GM23338 (cell line): ENCODE data around the gene MAMSTR. TPM values are rescaled to one million over a fixed set of nuclear protein-coding genes. Genes with fewer than 3 reads are reported as not detected.
A peak's percentile ranks its signal among the peaks of the same experiment; 100 is the strongest.

Source experiments
- ATAC-seq: fragments of 200-7000 bp; cut with Tn5 transposase; 3 replicates; pipeline ENCODE4 v1.9.1; 2020
- DNase-seq: peaks from one replicate; pipeline ENCODE4 v3.0.0-alpha.2; 2015; ENCODE audit warnings: low spot score
- H2AFZ ChIP-seq: fragments of 200-600 bp; sonication (generic); 2 replicates; pipeline ENCODE4 v1.8.0; 2016; ENCODE audit warnings: antibody characterized with exemption, mild to moderate bottlenecking, moderate library complexity
- H3F3A ChIP-seq: fragments of 200-600 bp; sonication (generic); replicated peaks from 2 replicates; pipeline ENCODE4 v1.8.0; 2017; ENCODE audit warnings: antibody characterized with exemption, mixed run types, low read depth
- H3K27ac ChIP-seq: fragments of 200-600 bp; sonication (generic); 2 replicates; pipeline ENCODE4 v1.6.1; 2016; ENCODE audit warnings: low read depth
- H3K27me3 ChIP-seq: fragments of 200-600 bp; sonication (generic); 2 replicates; pipeline ENCODE4 v1.8.0; 2016; ENCODE audit warnings: mild to moderate bottlenecking, mixed run types, moderate library complexity; ENCODE audit not compliant: insufficient read depth
- H3K36me3 ChIP-seq: fragments of 200-600 bp; sonication (generic); 2 replicates; pipeline ENCODE4 v1.8.0; 2016; ENCODE audit warnings: mild to moderate bottlenecking; ENCODE audit not compliant: insufficient read depth
- H3K4me1 ChIP-seq: fragments of 200-600 bp; sonication (generic); 2 replicates; pipeline ENCODE4 v1.8.0; 2016; ENCODE audit warnings: mild to moderate bottlenecking, moderate library complexity; ENCODE audit not compliant: insufficient read depth
- H3K4me2 ChIP-seq: fragments of 200-600 bp; sonication (generic); 2 replicates; pipeline ENCODE4 v1.7.1; 2017; ENCODE audit warnings: mixed run types
- H3K4me3 ChIP-seq: fragments of 200-600 bp; sonication (generic); 2 replicates; pipeline ENCODE4 v1.6.1; 2016; ENCODE audit warnings: mixed run types
- H3K79me2 ChIP-seq: fragments of 200-600 bp; sonication (generic); replicated peaks from 2 replicates; pipeline ENCODE4 v1.8.0; 2017; ENCODE audit warnings: mild to moderate bottlenecking; ENCODE audit not compliant: insufficient read depth
- H3K9me2 ChIP-seq: fragments of 200-600 bp; sonication (generic); 2 replicates; pipeline ENCODE4 v1.8.0; 2017; ENCODE audit not compliant: insufficient read depth
- H4K20me1 ChIP-seq: fragments of 200-600 bp; sonication (generic); replicated peaks from 2 replicates; pipeline ENCODE4 v1.8.0; 2017; ENCODE audit warnings: mild to moderate bottlenecking; ENCODE audit not compliant: insufficient read depth
- H3K27ac Mint-ChIP-seq: 2 replicates; pipeline ENCODE4 v1.8.0; 2020; ENCODE audit warnings: inconsistent platforms, mild to moderate bottlenecking, moderate library complexity, mixed read lengths
- H3K27me3 Mint-ChIP-seq: 3 replicates; pipeline ENCODE4 v1.8.0; 2022; ENCODE audit warnings: low read depth, mild to moderate bottlenecking, moderate library complexity, mixed read lengths, inconsistent platforms; ENCODE audit not compliant: insufficient read depth, poor library complexity
- H3K36me3 Mint-ChIP-seq: 3 replicates; pipeline ENCODE4 v1.8.0; 2021; ENCODE audit warnings: low read depth, mild to moderate bottlenecking, inconsistent platforms, moderate library complexity, mixed read lengths
- H3K4me1 Mint-ChIP-seq: 3 replicates; pipeline ENCODE4 v1.8.0; 2020; ENCODE audit warnings: mild to moderate bottlenecking, inconsistent platforms, mixed read lengths
- H3K4me3 Mint-ChIP-seq: 3 replicates; pipeline ENCODE4 v1.8.0; 2021; ENCODE audit warnings: moderate library complexity, mild to moderate bottlenecking, inconsistent platforms, mixed read lengths
- H3K9me3 Mint-ChIP-seq: 3 replicates; pipeline ENCODE4 v1.8.0; 2020; ENCODE audit warnings: moderate library complexity, mild to moderate bottlenecking, inconsistent platforms, mixed read lengths
- EZH2 ChIP-seq: fragments of 200-600 bp; sonication (generic); IDR thresholded peaks from one replicate; pipeline ENCODE4 v1.8.0; 2017; ENCODE audit warnings: antibody characterized with exemption, mild to moderate bottlenecking, low read depth; ENCODE audit not compliant: unreplicated experiment
- EZH2phosphoT487 ChIP-seq: fragments of 200-600 bp; sonication (generic); IDR thresholded peaks from one replicate; pipeline ENCODE4 v1.8.1; 2018; ENCODE audit warnings: antibody characterized with exemption; ENCODE audit not compliant: unreplicated experiment
- JUNB ChIP-seq: IDR thresholded peaks from one replicate; pipeline ENCODE4 v1.6.1; 2016; ENCODE audit warnings: antibody characterized with exemption; ENCODE audit not compliant: unreplicated experiment
- NANOG ChIP-seq: IDR thresholded peaks from 2 replicates; pipeline ENCODE4 v1.6.1; 2016; ENCODE audit warnings: antibody characterized with exemption, borderline replicate concordance
- POLR2AphosphoS5 ChIP-seq: IDR thresholded peaks from 2 replicates; pipeline ENCODE4 v1.6.1; 2016; ENCODE audit warnings: antibody characterized with exemption, low read depth
- ZNF114 ChIP-seq: fragments of 250-450 bp; sonication (Bioruptor Pico); IDR thresholded peaks from 2 replicates; pipeline ENCODE4 v1.5.0; 2020; ENCODE audit warnings: mild to moderate bottlenecking, moderate library complexity
- polyA plus RNA-seq: library from polyadenylated mRNA; unstranded; fragments of >200 nt; fragmentation: Nextera tagmentation; extraction: Ambion mirVana; gene quantifications from 2 replicates; pipeline ENCODE4 v1.2.1, GENCODE V29; 2016
- total RNA-seq: library from RNA; depleted of rRNA; stranded (reverse); fragments of >200 nt; shearing (Covaris generic); gene quantifications from 2 replicates; pipeline ENCODE4 v1.2.3, GENCODE V29; 2014
- TF ChIP-seq, protein P1 (sequence below), 2 experiments: fragments of 200-600 bp in 1 of 2; sonication (generic) in 1 of 2; conservative IDR thresholded peaks; 2 replicates each; pipeline versions ENCODE4 v1.5.1 to v1.6.1; 2016 to 2017; ENCODE audit warnings: antibody characterized with exemption in 2 of 2, low read depth in 2 of 2, mild to moderate bottlenecking in 2 of 2, moderate library complexity in 1 of 2

The MAMSTR gene
- total and polyA plus RNA-seq, 2 experiments from 2014 or later = 1.9 to 2.0 TPM

DNA sequence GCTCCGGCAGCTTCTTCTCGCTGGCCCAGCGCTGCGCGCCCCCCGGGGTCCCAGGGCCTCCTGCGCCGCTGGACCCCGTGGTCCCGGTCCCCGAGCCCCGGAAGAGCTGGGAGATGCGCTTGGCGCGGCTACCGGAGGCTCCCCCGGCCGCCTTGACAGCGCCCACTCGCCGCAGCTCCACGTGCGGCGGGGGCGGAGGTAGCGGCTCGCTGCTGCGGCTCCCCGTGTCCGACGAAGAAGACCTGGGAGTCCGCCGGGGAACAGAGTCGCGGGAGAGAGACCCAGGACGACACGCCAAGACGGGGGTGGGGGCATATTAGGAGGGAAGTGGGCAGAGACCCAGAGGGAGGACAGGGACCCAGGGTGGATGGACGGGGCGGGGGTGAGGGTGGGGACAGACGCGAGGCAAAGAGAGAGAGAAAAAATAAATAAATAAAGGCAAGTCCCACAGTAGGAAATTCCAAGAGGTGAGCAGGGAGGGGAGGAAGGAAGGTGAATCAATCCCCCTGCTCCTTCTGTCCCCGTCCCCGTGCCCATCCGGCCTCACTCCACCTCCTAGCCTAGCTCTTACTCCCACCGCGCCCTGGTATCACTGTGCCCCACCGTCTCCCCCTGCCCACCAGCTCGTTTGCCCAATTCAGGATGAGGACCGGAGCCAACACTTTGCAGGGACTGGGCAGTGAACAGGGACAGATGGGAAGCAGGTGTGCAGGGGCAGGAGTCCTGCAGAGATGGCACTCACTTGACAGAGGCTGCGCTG is 20.1 kb upstream of the MAMSTR start:
- TF ChIP-seq EZH2 (peak; percentile 49), JUNB (no peak)
- Mint-ChIP-seq H3K27me3 (peaks cover 40% of the 10 kb centered on the region), H3K4me3 (peak overlapping the region; percentile 62), H3K36me3 (peaks cover 4% of the 10 kb centered on the region), H3K4me1 (peaks cover 33% of the 10 kb centered on the region), H3K9me3 (peaks cover 5% of the 10 kb centered on the region; the same call in 2 of the 3 replicates), H3K27ac (no peak overlapping the region)
- DNase-seq (no peak), ATAC-seq (no peak)
- no peaks in the 10 kb centered on the region for H4K20me1 ChIP-seq
- peak overlapping the region; percentile 78; the same call in 1 of the 2 replicates for H2AFZ ChIP-seq
- no peak overlapping the region for H3K27ac ChIP-seq
- no peaks in the 10 kb centered on the region for H3K79me2 ChIP-seq
- H3K4me3 ChIP-seq = peak overlapping the region; percentile 68
- peaks cover 26% of the 10 kb centered on the region for H3F3A ChIP-seq
- peak overlapping the region; percentile 90 for H3K4me2 ChIP-seq
- H3K4me1 ChIP-seq = peaks cover 31% of the 10 kb centered on the region
- H3K9me2 ChIP-seq = peaks cover under 1% of the 10 kb centered on the region; the same call in 1 of the 2 replicates
- no peaks in the 10 kb centered on the region for H3K36me3 ChIP-seq
- peaks cover 21% of the 10 kb centered on the region for H3K27me3 ChIP-seq

DNA sequence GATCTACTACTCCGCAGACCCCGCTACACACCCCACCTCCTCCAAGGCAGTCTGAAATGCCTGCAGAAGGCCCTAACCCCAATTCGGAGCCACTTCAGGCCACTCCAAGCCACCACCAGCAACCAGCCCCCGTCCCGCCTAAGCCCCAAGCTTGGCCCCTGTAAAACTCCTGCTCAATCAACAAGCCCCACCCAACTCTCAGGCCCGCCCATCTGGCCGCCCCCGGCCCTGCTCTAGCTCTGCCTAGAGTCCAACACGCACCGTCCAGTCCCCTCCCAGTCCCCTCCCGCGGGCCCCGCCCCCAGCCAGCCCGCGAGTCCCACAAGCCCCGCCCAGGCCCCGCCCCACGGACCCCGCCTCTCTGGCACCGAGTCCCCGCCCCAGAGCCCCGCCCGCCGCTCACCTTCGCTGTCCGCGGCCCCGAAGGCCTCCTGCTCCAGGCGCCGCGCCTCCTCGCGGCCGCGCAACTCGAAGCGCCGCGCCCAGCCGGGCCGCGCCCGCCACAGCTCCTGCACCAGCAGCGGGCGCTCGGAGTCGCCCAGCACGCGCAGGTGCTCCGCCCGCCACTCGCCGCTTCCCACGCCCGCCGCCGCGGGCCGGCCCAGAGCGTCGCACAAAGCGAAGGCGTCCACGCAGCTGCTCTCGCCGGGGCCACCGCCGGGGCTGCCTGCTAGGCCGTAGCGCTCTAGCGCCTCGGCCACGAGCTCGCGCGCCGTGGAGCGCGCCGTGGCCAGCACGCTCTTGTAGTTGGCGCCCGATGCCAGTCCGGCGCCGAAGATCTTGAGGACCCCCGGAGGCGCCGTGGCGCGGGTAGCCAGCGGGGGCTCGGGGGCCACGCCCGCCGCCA is 19.3 kb upstream of the MAMSTR start:
- H3K4me1 Mint-ChIP-seq = peaks cover 33% of the 10 kb centered on the region
- H3K27me3 ChIP-seq = peaks cover 21% of the 10 kb centered on the region
- H3K4me2 ChIP-seq = peak overlapping the region; percentile 90
- H3F3A ChIP-seq = peaks cover 26% of the 10 kb centered on the region
- peak; percentile 97 for DNase-seq
- H3K27me3 Mint-ChIP-seq = peaks cover 39% of the 10 kb centered on the region
- H3K27ac ChIP-seq = peak overlapping the region; percentile 79
- H4K20me1 ChIP-seq = no peaks in the 10 kb centered on the region
- peaks cover 31% of the 10 kb centered on the region for H3K4me1 ChIP-seq
- H3K36me3 Mint-ChIP-seq = peaks cover 4% of the 10 kb centered on the region
- H3K4me3 Mint-ChIP-seq = peak overlapping the region; percentile 68
- H3K27ac Mint-ChIP-seq = peak overlapping the region; percentile 92
- H2AFZ ChIP-seq = peak overlapping the region; percentile 78; the same call in 1 of the 2 replicates
- peak overlapping the region; percentile 68 for H3K4me3 ChIP-seq
- TF ChIP-seq, protein P1, sequence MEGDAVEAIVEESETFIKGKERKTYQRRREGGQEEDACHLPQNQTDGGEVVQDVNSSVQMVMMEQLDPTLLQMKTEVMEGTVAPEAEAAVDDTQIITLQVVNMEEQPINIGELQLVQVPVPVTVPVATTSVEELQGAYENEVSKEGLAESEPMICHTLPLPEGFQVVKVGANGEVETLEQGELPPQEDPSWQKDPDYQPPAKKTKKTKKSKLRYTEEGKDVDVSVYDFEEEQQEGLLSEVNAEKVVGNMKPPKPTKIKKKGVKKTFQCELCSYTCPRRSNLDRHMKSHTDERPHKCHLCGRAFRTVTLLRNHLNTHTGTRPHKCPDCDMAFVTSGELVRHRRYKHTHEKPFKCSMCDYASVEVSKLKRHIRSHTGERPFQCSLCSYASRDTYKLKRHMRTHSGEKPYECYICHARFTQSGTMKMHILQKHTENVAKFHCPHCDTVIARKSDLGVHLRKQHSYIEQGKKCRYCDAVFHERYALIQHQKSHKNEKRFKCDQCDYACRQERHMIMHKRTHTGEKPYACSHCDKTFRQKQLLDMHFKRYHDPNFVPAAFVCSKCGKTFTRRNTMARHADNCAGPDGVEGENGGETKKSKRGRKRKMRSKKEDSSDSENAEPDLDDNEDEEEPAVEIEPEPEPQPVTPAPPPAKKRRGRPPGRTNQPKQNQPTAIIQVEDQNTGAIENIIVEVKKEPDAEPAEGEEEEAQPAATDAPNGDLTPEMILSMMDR (conservative IDR thresholded peaks at IDR 0.05; ENCODE audit: low read depth in 2 of 2) = peak in 1 of 2 experiments; percentile 71; a peak in 2 of 4 replicates
- TF ChIP-seq ZNF114 (CRISPR knock-in tag) = no peak
- TF ChIP-seq POLR2AphosphoS5 = peak; percentile 52
- peak; percentile 25 for TF ChIP-seq EZH2
- no peak for TF ChIP-seq EZH2phosphoT487
- TF ChIP-seq NANOG = no peak
- H3K9me3 Mint-ChIP-seq = peaks cover 5% of the 10 kb centered on the region; the same call in 2 of the 3 replicates
- peak; percentile 68 for ATAC-seq
- no peaks in the 10 kb centered on the region for H3K36me3 ChIP-seq
- H3K79me2 ChIP-seq = no peaks in the 10 kb centered on the region
- H3K9me2 ChIP-seq = peaks cover 2% of the 10 kb centered on the region; the same call in 1 of the 2 replicates
